Endothelial cell of umbilical vein (primary cell): ENCODE data around the gene VWA8. TPM values are rescaled to one million over a fixed set of nuclear protein-coding genes. Genes with fewer than 3 reads are reported as not detected.

Experiments used
- BruUV-seq: library from RNA; stranded (reverse); fragments of 400-500 nt; replicated peaks from 2 replicates; lab custom pipeline; 2021; lab: Mats Ljungman, UMichigan
- CTCF ChIA-PET: fragments of 300-600, 350-600 bp; sonication (Branson Sonifier 250); formaldehyde crosslinking; loops from one replicate; lab custom pipeline; 2021; ENCODE audit warnings: antibody characterized with exemption, inconsistent platforms; lab: Charles Lee
- POLR2A ChIA-PET: fragments of 300-600, 350-600 bp; sonication (Branson Sonifier 250); formaldehyde crosslinking; loops from one replicate; lab custom pipeline; 2021; ENCODE audit warnings: antibody characterized with exemption, inconsistent platforms; lab: Charles Lee
- DNase-seq: peaks from one replicate; pipeline ENCODE4 v3.0.0-alpha.2; 2011; ENCODE audit warnings: low read depth, low spot score
- FAIRE-seq: peaks from 2 replicates; lab custom pipeline; 2011; peaks lifted over from hg19 to GRCh38; lab: Jason Lieb, UNC
- H2AFZ ChIP-seq: 2 replicates; pipeline ENCODE4 v1.6.0; 2012; ENCODE audit warnings: low read depth, low read length, control low read depth, inconsistent platforms
- H3K27ac ChIP-seq: 2 replicates; pipeline ENCODE4 v1.5.1; 2011; ENCODE audit warnings: low read depth, mild to moderate bottlenecking, control low read depth, low read length, moderate library complexity; ENCODE audit not compliant: insufficient read depth
- H3K27me3 ChIP-seq, 2 experiments: 2 replicates each; pipeline versions ENCODE4 v1.6.0 to v1.6.1; 2011; ENCODE audit warnings: low read length in 2 of 2, mixed read lengths in 1 of 2; ENCODE audit not compliant: control insufficient read depth in 2 of 2, insufficient read depth in 2 of 2
- H3K36me3 ChIP-seq, 2 experiments: 2 replicates in 1 of 2; 3 replicates in 1 of 2; pipeline ENCODE4 v1.5.1; 2011; ENCODE audit warnings: low read length in 2 of 2, mild to moderate bottlenecking in 1 of 2, moderate library complexity in 1 of 2; ENCODE audit not compliant: control insufficient read depth in 2 of 2, insufficient read depth in 2 of 2; ENCODE audit errors: extremely low read depth in 1 of 2
- H3K4me1 ChIP-seq: 3 replicates; pipeline ENCODE4 v1.5.1; 2011; ENCODE audit warnings: mild to moderate bottlenecking, low read length; ENCODE audit not compliant: control insufficient read depth, insufficient read depth; ENCODE audit errors: extremely low read depth
- H3K4me2 ChIP-seq: 2 replicates; pipeline ENCODE4 v1.6.1; 2011; ENCODE audit warnings: low read length, control low read depth, mixed read lengths; ENCODE audit not compliant: insufficient read depth
- H3K4me3 ChIP-seq, 3 experiments: fragments of 200-600 bp in 1 of 3; sonication (generic), shearing (Covaris generic) in 1 of 3; replicated peaks in 1 of 3; 2 replicates each; pipeline ENCODE4 v1.5.1; 2011 to 2016; ENCODE audit warnings: control low read depth in 3 of 3, low read length in 3 of 3, mild to moderate bottlenecking in 2 of 3, inconsistent platforms in 1 of 3, low read depth in 1 of 3, moderate library complexity in 1 of 3; ENCODE audit not compliant: insufficient read depth in 1 of 3
- H3K79me2 ChIP-seq: 2 replicates; pipeline ENCODE4 v1.6.0; 2012; ENCODE audit warnings: low read length, inconsistent platforms; ENCODE audit not compliant: control insufficient read depth, insufficient read depth
- H3K9ac ChIP-seq: replicated peaks from 2 replicates; pipeline ENCODE3; 2011; ENCODE audit warnings: low read length, control low read depth; ENCODE audit not compliant: insufficient read depth; ENCODE audit errors: extremely low read depth
- H3K9me1 ChIP-seq: replicated peaks from 3 replicates; pipeline ENCODE4 v1.6.0; 2011; ENCODE audit warnings: mild to moderate bottlenecking, low read length; ENCODE audit not compliant: control insufficient read depth, insufficient read depth; ENCODE audit errors: extremely low read depth
- H3K9me3 ChIP-seq: replicated peaks from 2 replicates; pipeline ENCODE4 v1.5.1; 2012; ENCODE audit warnings: low read length, inconsistent platforms; ENCODE audit not compliant: control insufficient read depth, insufficient read depth
- H4K20me1 ChIP-seq: replicated peaks from 2 replicates; pipeline ENCODE3; 2011; ENCODE audit warnings: mild to moderate bottlenecking, low read length; ENCODE audit not compliant: control insufficient read depth, insufficient read depth; ENCODE audit errors: extremely low read depth
- CTCF ChIP-seq, 2 donors: IDR thresholded peaks; 1 replicate in 1 of 2; 2 replicates in 1 of 2; pipeline ENCODE4 v1.5.1; 2011; ENCODE audit warnings: low read length in 2 of 2, mild to moderate bottlenecking in 2 of 2, moderate library complexity in 2 of 2, control low read depth in 1 of 2, inconsistent platforms in 1 of 2, low read depth in 1 of 2; ENCODE audit not compliant: insufficient read depth in 1 of 2; ENCODE audit errors: extremely low read depth in 1 of 2
- EZH2 ChIP-seq: IDR thresholded peaks from 2 replicates; pipeline ENCODE4 v1.6.1; 2012; ENCODE audit warnings: borderline replicate concordance, low read depth, mild to moderate bottlenecking, moderate library complexity, low read length, inconsistent platforms; ENCODE audit not compliant: severe bottlenecking
- FOS ChIP-seq: IDR thresholded peaks from 2 replicates; pipeline ENCODE4 v1.6.1; 2011; ENCODE audit warnings: mild to moderate bottlenecking, low read length, moderate library complexity, borderline replicate concordance; ENCODE audit not compliant: insufficient read depth
- GATA2 ChIP-seq: IDR thresholded peaks from 2 replicates; pipeline ENCODE4 v1.7.0; 2011; ENCODE audit warnings: low read depth, mild to moderate bottlenecking, moderate library complexity, mixed read lengths, low read length; ENCODE audit not compliant: insufficient read length, insufficient read depth
- JUN ChIP-seq: IDR thresholded peaks from 2 replicates; pipeline ENCODE4 v1.6.1; 2011; ENCODE audit warnings: borderline replicate concordance, low read depth; ENCODE audit not compliant: insufficient read length, insufficient read depth
- MYC ChIP-seq: IDR thresholded peaks from one replicate; pipeline ENCODE4 v1.6.1; 2011; ENCODE audit warnings: mild to moderate bottlenecking, low read depth, low read length
- POLR2A ChIP-seq: IDR thresholded peaks from 2 replicates; pipeline ENCODE4 v1.6.1; 2012; ENCODE audit warnings: low read depth, mild to moderate bottlenecking, control low read depth, low read length
- POLR2AphosphoS5 ChIP-seq: IDR thresholded peaks from 2 replicates; pipeline ENCODE4 v1.6.1; 2012; ENCODE audit warnings: low read depth, mild to moderate bottlenecking, control low read depth, low read length, moderate library complexity; ENCODE audit not compliant: insufficient read depth
- dilution Hi-C: fragments of 300-500 bp; cut with MboI; formaldehyde crosslinking; loops from one replicate; pipeline ENCODE4 v1.15.0; 2019; ENCODE audit warnings: low sequenced_read_pairs; ENCODE audit not compliant: extremely low pct_ligation_motif_present
- intact Hi-C: fragments of 100-400 bp; cut with micrococcal nuclease; formaldehyde crosslinking; loops from one replicate; pipeline ENCODE4 v1.10.0; 2022
- polyA plus RNA-seq, 4 experiments: library from polyadenylated mRNA; depleted of rRNA in 3 of 4; stranded (reverse) in 3 of 4; unstranded in 1 of 4; fragments of >200 nt; gene quantifications; 2 replicates each; pipeline versions ENCODE4 v1.2.1 to v1.2.3, GENCODE V29; 2011 to 2012; ENCODE audit warnings: missing spikeins in 1 of 4
- total RNA-seq: library from RNA; stranded (reverse); gene quantifications from 2 replicates; pipeline ENCODE4 v1.2.3, GENCODE V29; 2021
- TF ChIP-seq, protein P1 (sequence below): IDR thresholded peaks from 2 replicates; pipeline ENCODE4 v1.6.1; 2011; ENCODE audit not compliant: insufficient read depth, insufficient read length

Gene VWA8
- total and polyA plus RNA-seq, 2 donors (not counting 3 experiments of a cell fraction or from before 2014, with no cell fraction given) = 2.9 to 11.3 TPM

GRCh38 chr13:41937388-41937787 is 23.5 kb downstream of the VWA8 start:
- dilution Hi-C loops = no loop called here
- ChIA-PET CTCF (no interaction called here), POLR2A (no interaction called here)
- Histone ChIP-seq H3K9me3 (no peaks in the 10 kb centered on the region), H3K27ac (no peak overlapping the region), H3K4me1 (no peaks in the 10 kb centered on the region), H3K4me2 (no peak overlapping the region), H3K4me3 (no peak overlapping the region), H3K9me1 (peaks cover 2% of the 10 kb centered on the region), H3K79me2 (no peaks in the 10 kb centered on the region), H3K36me3 (no peaks in the 10 kb centered on the region), H3K27me3 (no peaks in the 10 kb centered on the region), H2AFZ (no peak overlapping the region), H3K9ac (no peak overlapping the region), H4K20me1 (no peaks in the 10 kb centered on the region)
- BruUV-seq = no TSS peak
- intact Hi-C loops = no loop called here
- DNase-seq (no peak), FAIRE-seq (no peak)
- TF ChIP-seq POLR2AphosphoS5 = no peak
- TF ChIP-seq, protein P1, sequence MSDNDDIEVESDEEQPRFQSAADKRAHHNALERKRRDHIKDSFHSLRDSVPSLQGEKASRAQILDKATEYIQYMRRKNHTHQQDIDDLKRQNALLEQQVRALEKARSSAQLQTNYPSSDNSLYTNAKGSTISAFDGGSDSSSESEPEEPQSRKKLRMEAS = no peak
- no peak for TF ChIP-seq POLR2A
- TF ChIP-seq GATA2 = no peak
- TF ChIP-seq MYC = no peak
- TF ChIP-seq FOS = no peak
- no peak for TF ChIP-seq CTCF (IDR thresholded peaks at IDR 0.05; ENCODE audit: extremely low read depth in 1 of 2, insufficient read depth in 1 of 2, low read depth in 1 of 2, low read length in 2 of 2)
- no peak for TF ChIP-seq EZH2
- TF ChIP-seq JUN = no peak
